ENCODE data around the gene WDR43.

GRCh38 chr2:28901202-28901601 is 6.7 kb downstream of the WDR43 start:
- no peak for TF ChIP-seq CTCF (IDR thresholded peaks at IDR 0.05; ENCODE audit: low read depth, low read length)
- no peak for TF ChIP-seq MYC (IDR thresholded peaks at IDR 0.05; ENCODE audit: low read depth, low read length)
- TF ChIP-seq POLR2A (IDR thresholded peaks at IDR 0.05; ENCODE audit: extremely low read depth, insufficient read length), result no peak

Data from NB4 (cell line).